ENCODE results near the gene PDGFD. TPM values are rescaled to one million over a fixed set of nuclear protein-coding genes. Genes with fewer than 3 reads are reported as not detected.

PDGFD gene
- total and polyA plus RNA-seq, 2 experiments from 2014 or later, result 1.9 to 4.5 TPM

- H3K4me3 Mint-ChIP-seq, result no peak overlapping the region
- Histone ChIP-seq H3K27me3 (ENCODE audit: insufficient read depth) (no peaks in the 10 kb centered on the region), H3K9me2 (ENCODE audit: insufficient read depth) (peaks cover 11% of the 10 kb centered on the region; the same call in 1 of the 2 replicates), H3F3A (replicated peaks; ENCODE audit: low read depth) (no peaks in the 10 kb centered on the region), H3K4me1 (ENCODE audit: insufficient read depth) (no peaks in the 10 kb centered on the region), H2AFZ (no peak overlapping the region), H3K36me3 (ENCODE audit: insufficient read depth) (no peaks in the 10 kb centered on the region), H3K4me2 (no peak overlapping the region), H3K79me2 (replicated peaks; ENCODE audit: insufficient read depth) (no peaks in the 10 kb centered on the region), H3K4me3 (no peak overlapping the region), H3K27ac (ENCODE audit: low read depth) (no peak overlapping the region), H4K20me1 (replicated peaks; ENCODE audit: insufficient read depth) (no peaks in the 10 kb centered on the region)
- no peak for TF ChIP-seq STAT1 (IDR thresholded peaks at IDR 0.05; ENCODE audit: unreplicated experiment)
- TF ChIP-seq ZNF331 (CRISPR knock-in tag; IDR thresholded peaks at IDR 0.05; ENCODE audit: low read depth), result no peak
- TF ChIP-seq, protein P1, sequence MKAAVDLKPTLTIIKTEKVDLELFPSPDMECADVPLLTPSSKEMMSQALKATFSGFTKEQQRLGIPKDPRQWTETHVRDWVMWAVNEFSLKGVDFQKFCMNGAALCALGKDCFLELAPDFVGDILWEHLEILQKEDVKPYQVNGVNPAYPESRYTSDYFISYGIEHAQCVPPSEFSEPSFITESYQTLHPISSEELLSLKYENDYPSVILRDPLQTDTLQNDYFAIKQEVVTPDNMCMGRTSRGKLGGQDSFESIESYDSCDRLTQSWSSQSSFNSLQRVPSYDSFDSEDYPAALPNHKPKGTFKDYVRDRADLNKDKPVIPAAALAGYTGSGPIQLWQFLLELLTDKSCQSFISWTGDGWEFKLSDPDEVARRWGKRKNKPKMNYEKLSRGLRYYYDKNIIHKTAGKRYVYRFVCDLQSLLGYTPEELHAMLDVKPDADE (IDR thresholded peaks at IDR 0.05), result no peak
- TF ChIP-seq CTCF (conservative IDR thresholded peaks at IDR 0.05; ENCODE audit: low read depth in 2 of 2), result peak in 1 of 2 experiments; percentile 36; a peak in 2 of 4 replicates
- DNase-seq (ENCODE audit: low spot score) (no peak), ATAC-seq (no peak)
- no peaks in the 10 kb centered on the region; the same call in 2 of the 3 replicates for H3K9me3 Mint-ChIP-seq
- no peaks in the 10 kb centered on the region; the same call in 2 of the 3 replicates for H3K4me1 Mint-ChIP-seq
- no peaks in the 10 kb centered on the region for H3K36me3 Mint-ChIP-seq (ENCODE audit: low read depth)
- no peak overlapping the region for H3K27ac Mint-ChIP-seq
- no peaks in the 10 kb centered on the region for H3K27me3 Mint-ChIP-seq (ENCODE audit: insufficient read depth, low read depth, poor library complexity)
Observed at GRCh38 chr11:103877221-103877620, 286.7 kb downstream of the PDGFD start.

GRCh38 chr11:103875855-103876510 is 288.0 kb downstream of the PDGFD start:
- Mint-ChIP-seq H3K36me3 (ENCODE audit: low read depth) (no peaks in the 10 kb centered on the region), H3K27me3 (ENCODE audit: insufficient read depth, low read depth, poor library complexity) (peaks cover 2% of the 10 kb centered on the region), H3K9me3 (no peaks in the 10 kb centered on the region), H3K4me3 (no peak overlapping the region), H3K27ac (no peak overlapping the region), H3K4me1 (no peaks in the 10 kb centered on the region; the same call in 2 of the 3 replicates)
- ATAC-seq, result no peak
- H3K4me2 ChIP-seq, result no peak overlapping the region
- peaks cover 17% of the 10 kb centered on the region; the same call in 1 of the 2 replicates for H3K9me2 ChIP-seq (ENCODE audit: insufficient read depth)
- H3K27me3 ChIP-seq (ENCODE audit: insufficient read depth), result no peaks in the 10 kb centered on the region
- no peak overlapping the region for H2AFZ ChIP-seq
- H3K79me2 ChIP-seq (replicated peaks; ENCODE audit: insufficient read depth), result no peaks in the 10 kb centered on the region
- DNase-seq (ENCODE audit: low spot score), result no peak
- H3K27ac ChIP-seq (ENCODE audit: low read depth), result no peak overlapping the region
- H3F3A ChIP-seq (replicated peaks; ENCODE audit: low read depth), result no peaks in the 10 kb centered on the region
- H3K4me3 ChIP-seq, result no peak overlapping the region
- no peaks in the 10 kb centered on the region for H3K36me3 ChIP-seq (ENCODE audit: insufficient read depth)
- no peaks in the 10 kb centered on the region for H3K4me1 ChIP-seq (ENCODE audit: insufficient read depth)
- H4K20me1 ChIP-seq (replicated peaks; ENCODE audit: insufficient read depth), result no peaks in the 10 kb centered on the region
- TF ChIP-seq ZNF114 (CRISPR knock-in tag; IDR thresholded peaks at IDR 0.05), result no peak
- TF ChIP-seq, protein P1 (IDR thresholded peaks at IDR 0.05), result no peak
- no peak for TF ChIP-seq JUNB (IDR thresholded peaks at IDR 0.05; ENCODE audit: unreplicated experiment)
- TF ChIP-seq ZNF331 (CRISPR knock-in tag; IDR thresholded peaks at IDR 0.05; ENCODE audit: low read depth), result no peak
- TF ChIP-seq NANOG (IDR thresholded peaks at IDR 0.05; ENCODE audit: borderline replicate concordance), result no peak
- TF ChIP-seq CTCF (conservative IDR thresholded peaks at IDR 0.05; ENCODE audit: low read depth in 2 of 2), result no peak
